Measurements from ENCODE around the gene PRR12.
"Not testable (repeated sequence)": the region's sequence is repeated elsewhere in the genome, so short reads cannot be mapped to it uniquely, and the experiment has no call there.

Gene PRR12

GRCh38 chr19:49592486-49593232 lies 1.7 kb downstream of the PRR12 start:
- DNase-seq: peak; percentile 39

- peak; percentile 95 for DNase-seq
These were observed 2.5 kb downstream of the PRR12 start for GRCh38 chr19:49593233-49594113.

- no peak for DNase-seq
These were observed 3.4 kb downstream of the PRR12 start for GRCh38 chr19:49594157-49594992.

GRCh38 chr19:49594993-49595818 lies 4.2 kb downstream of the PRR12 start:
- DNase-seq: no peak

- no peak for DNase-seq
These were observed 4.9 kb downstream of the PRR12 start for GRCh38 chr19:49595819-49596404.

- no peak for DNase-seq
These were observed 5.4 kb downstream of the PRR12 start for GRCh38 chr19:49596407-49596806.

- DNase-seq: no peak
These were observed 6.1 kb downstream of the PRR12 start for GRCh38 chr19:49596954-49597702.

GRCh38 chr19:49597703-49597974 lies 6.7 kb downstream of the PRR12 start:
- no peak for DNase-seq

GRCh38 chr19:49599378-49600295 lies 8.7 kb downstream of the PRR12 start:
- DNase-seq: no peak

GRCh38 chr19:49601482-49602038 lies 10.6 kb downstream of the PRR12 start:
- DNase-seq: no peak

- DNase-seq: no peak
These were observed 11.8 kb downstream of the PRR12 start for GRCh38 chr19:49602806-49603205.

- DNase-seq: no peak
These were observed 14.6 kb downstream of the PRR12 start for GRCh38 chr19:49605605-49606004.

GRCh38 chr19:49609499-49610092 lies 18.6 kb downstream of the PRR12 start:
- DNase-seq: no peak

GRCh38 chr19:49613374-49613773 lies 22.4 kb downstream of the PRR12 start:
- no peak for DNase-seq

GRCh38 chr19:49614096-49614833 lies 23.3 kb downstream of the PRR12 start:
- no peak for DNase-seq

- no peak for DNase-seq
These were observed 24.9 kb downstream of the PRR12 start for GRCh38 chr19:49615861-49616260.

GRCh38 chr19:49616532-49616931 lies 25.6 kb downstream of the PRR12 start:
- no peak for DNase-seq

- no peak for DNase-seq
These were observed 26.0 kb downstream of the PRR12 start for GRCh38 chr19:49616945-49617344.

- DNase-seq: not testable (repeated sequence)
These were observed 26.9 kb downstream of the PRR12 start for GRCh38 chr19:49617860-49618259.

All from NCI-H1105 treated with DMSO at 0.1 percent for 48 hours (cell line).